HG03196 (cell line): ENCODE data around the gene DEGS1.

ENCODE experiments used
- ATAC-seq: cut with Tn5 transposase; IDR thresholded peaks from one replicate; pipeline ENCODE4 v1.9.1; 2021; ENCODE audit not compliant: unreplicated experiment

DEGS1 gene

DNA sequence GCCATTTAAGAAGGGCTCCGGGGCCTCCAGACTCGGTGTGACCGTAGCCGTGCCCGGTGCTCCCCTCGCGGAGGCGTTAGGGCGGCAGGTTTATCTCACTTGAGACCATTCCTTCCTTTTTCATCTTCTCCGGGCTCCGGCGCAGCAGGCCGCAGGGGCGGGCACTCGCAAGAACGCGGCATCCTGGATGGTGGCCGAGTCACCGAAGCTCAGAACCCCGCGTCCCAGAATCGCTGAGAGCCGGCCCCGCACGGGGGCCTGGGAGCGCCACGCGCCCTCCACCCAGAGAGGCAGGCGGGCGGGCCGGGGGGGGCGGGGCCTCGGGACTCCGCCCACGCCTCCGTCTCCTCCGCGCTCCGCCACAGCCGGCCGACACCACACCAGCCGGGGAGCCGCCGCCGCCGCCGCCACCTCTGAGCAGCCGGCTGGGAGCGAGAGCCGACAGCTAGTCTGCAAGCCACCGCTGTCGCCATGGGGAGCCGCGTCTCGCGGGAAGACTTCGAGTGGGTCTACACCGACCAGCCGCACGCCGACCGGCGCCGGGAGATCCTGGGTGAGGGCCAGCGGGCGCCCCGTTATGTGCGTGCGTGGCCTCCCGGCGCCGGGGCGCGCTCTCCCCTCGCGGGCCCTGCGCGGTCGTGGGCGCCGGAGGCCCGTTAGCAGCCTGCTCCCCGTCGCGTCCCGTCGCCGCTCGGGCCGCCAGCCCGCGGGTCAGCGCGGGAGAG, at the start of gene DEGS1:
Gene DEGS1 (plus strand): TSS at position 375 of the 725 bp plus-strand sequence. CDS start 97 bp downstream, at position 472.
- ATAC-seq = peak; percentile 63

DNA sequence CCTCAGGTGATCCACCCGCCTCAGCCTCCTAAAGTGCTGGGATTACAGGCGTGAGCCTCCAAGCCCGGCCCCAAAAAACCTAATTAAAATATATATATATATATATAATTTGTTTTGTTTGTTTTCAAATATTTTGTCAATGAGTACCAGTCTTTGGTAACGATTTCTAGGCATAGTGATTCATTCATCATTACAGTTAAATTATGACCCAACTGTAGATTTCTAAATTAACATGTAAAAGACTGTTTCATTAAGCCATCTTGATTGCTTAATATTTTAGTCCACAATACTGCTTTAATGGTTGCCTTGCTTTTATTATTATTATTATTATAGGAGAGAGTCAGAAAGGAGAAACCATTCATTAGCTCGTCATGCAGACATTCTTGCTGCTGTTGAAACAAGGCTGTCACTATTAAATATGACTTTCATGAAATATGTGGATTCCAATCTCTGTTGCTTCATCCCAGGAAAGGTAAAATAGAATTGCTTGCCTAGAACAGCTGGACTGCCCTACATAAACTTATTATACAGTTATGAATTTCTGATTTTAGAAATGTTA, 49.2 kb upstream of the DEGS1 start:
- no peak for ATAC-seq

DNA sequence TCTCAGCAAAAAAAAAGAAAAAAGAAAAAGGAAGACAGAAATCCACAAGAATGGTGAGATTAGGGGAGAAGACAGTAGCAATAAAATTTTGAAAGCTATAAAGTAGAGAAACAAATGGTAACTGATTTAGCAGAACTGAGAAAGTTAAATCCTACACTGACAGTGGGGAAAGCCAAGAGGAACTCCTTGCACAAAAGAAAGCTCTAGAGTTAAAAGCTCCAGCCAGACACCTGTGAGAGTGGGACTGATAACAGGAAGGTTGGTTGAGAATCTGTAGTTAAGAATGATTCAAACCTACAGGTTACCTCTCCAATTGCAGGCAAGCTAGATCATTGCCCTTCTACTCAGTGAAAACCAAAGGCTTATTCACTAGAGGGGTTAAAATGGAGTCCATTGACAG, 45.5 kb upstream of the DEGS1 start:
- ATAC-seq = no peak

DNA sequence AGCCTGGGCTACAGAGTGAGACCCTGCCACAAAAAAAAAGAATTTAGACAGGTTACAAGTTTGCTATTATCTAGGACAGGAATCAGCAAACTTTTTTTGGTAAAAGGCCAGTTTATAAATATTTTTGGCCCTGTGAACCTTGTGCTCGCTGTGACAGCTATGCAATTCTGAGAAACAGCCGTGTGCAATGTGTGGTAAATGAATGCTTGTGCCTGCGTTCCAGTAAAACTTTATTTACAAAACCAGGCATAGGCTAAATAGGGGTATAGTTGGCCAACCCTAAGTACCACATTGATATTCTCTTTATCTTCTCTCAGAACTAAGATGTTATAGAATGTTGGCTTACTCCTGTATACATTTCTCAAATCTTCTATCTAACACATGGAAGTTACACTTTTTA, 44.8 kb upstream of the DEGS1 start:
- no peak for ATAC-seq

GRCh38 chr1:224141693-224142092, 41.3 kb upstream of the DEGS1 start:
- no peak for ATAC-seq

DNA sequence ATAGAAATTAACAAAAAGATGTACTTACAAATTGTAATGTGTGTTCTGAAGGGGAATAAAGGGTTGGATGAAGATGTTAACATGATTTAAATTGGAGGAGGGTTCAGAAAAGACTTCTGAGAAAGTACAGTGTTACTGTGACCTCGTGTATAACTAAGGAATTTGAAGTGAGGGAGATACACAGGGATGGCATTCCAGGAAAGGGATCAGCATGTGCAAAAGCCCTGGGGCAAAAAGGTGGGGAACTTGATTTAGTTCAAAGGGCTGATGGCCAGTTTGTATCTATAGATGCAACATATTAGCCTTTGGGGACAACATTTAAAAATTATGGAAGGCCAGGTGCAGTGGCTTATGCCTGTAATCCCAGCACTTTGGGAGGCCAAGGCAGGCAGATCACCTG, 33.3 kb upstream of the DEGS1 start:
- no peak for ATAC-seq

GRCh38 chr1:224151117-224151516, 31.9 kb upstream of the DEGS1 start:
- no peak for ATAC-seq

DNA sequence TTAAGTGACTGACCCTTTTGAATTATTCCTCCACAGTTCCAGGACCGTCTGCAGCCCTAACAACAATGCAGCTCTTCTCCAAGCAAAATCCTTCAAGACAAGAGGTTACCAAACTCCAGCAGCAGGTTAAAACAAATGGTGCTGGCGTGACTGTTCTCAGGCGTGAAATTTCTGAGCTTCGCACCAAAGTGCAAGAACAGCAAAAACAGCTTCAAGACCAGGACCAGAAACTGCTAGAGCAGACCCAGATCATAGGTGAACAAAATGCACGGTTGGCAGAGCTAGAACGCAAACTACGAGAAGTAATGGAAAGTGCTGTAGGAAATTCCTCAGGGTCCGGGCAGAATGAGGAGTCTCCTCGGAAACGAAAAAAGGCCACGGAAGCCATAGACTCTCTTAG, 25.7 kb upstream of the DEGS1 start:
- ATAC-seq = no peak

- ATAC-seq = no peak
These were observed 23.5 kb upstream of the DEGS1 start for GRCh38 chr1:224159541-224159940.

GRCh38 chr1:224160171-224160682, 22.8 kb upstream of the DEGS1 start:
- no peak for ATAC-seq

GRCh38 chr1:224162768-224163167, 20.3 kb upstream of the DEGS1 start:
- no peak for ATAC-seq

- ATAC-seq = no peak
These were observed 19.7 kb upstream of the DEGS1 start for GRCh38 chr1:224163311-224163710.

GRCh38 chr1:224168859-224169380, 14.1 kb upstream of the DEGS1 start:
- ATAC-seq = peak; percentile 95

- no peak for ATAC-seq
These were observed 13.2 kb upstream of the DEGS1 start for GRCh38 chr1:224169718-224170270.

DNA sequence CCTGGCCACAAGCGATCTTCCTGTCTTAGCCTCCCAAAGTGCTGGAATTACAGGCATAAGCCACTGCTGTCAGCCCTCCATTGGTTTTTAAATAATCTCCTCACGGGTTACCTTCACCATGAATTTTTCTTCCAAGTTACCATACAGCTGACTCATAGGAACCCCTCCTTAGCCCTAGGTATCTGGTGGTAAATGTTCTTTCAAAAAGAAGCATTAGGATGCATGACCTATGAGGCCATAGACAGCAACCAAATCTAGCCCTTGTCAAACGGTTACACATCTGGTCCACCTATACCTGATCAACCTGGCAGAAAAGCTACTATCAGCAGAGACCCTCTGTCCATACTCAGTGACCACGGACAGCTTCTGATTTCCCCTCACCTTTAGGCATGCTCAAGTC, 12.7 kb upstream of the DEGS1 start:
- no peak for ATAC-seq

DNA sequence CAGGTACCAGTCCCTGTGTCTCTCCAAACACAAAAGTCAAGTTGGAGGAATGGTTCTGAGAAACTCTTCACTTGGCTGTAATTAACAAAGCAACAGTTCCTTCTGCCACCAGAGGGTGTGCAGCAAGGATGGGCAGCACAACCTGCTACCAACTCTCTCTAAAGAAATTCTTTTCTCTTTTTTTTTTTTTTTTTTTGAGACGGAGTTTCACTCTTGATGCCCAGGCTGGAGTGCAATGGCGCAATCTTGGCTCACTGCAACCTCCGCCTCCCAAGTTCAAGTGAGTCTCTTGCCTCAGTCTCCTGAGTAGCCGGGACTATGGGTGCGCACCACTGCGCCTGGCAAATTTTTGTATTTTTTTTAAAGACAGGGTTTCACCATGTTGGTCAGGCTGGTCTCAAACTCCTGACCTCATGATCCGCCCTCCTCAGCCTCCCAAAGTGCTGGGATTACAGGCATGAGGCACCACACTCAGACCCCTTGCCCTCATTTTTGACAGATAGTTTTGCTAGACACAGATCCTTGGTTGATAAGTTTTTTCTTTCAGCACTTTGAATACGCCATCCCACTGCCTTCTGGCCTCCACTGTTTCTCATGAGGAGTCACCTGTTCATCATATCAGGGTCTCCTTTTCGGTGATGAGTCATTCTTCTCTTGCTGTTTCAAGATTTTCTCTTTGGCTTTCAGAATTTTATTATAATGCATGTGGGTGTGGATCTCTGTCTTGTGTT, 12.1 kb upstream of the DEGS1 start:
- no peak for ATAC-seq

GRCh38 chr1:224172229-224172628, 10.8 kb upstream of the DEGS1 start:
- ATAC-seq = no peak

DNA sequence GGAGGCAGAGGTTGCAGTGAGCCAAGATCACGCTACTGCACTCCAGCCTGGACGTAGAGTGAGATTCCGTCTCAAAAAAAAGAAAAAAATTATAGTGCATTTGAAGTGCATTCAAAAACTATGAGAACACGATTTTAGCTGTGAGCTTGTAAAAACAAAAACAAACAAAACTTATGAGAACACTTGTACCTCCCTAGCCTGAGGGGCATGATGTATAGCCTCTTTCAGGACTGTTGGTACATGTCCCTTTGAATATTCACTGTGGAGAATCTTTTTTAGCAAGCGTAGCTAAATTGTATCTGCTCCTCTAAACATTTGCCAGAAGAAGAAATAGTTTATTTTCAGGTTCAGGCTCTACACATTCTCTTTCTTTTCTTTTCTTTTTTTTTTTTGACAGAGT, 9.5 kb upstream of the DEGS1 start:
- no peak for ATAC-seq

DNA sequence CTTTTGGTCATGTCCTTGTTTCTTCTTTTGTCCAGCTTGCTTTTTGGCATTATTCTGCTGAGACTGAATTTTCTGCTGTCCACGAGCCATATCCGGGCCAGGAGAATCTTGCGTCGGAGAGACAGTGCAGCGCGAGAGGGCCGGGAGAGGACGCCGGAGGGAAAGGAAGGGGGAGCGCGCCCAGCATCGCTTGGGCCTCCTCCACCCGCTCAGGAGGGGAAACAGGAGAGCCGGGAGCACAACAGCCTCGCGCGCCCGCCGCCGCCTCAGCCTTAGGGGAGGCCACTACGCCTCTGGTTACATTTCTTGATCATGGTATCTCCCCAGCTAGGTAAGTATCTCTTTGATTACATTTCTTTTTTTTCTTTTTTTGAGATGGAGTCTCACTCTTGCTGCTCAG, 7.4 kb upstream of the DEGS1 start:
- ATAC-seq = no peak

DNA sequence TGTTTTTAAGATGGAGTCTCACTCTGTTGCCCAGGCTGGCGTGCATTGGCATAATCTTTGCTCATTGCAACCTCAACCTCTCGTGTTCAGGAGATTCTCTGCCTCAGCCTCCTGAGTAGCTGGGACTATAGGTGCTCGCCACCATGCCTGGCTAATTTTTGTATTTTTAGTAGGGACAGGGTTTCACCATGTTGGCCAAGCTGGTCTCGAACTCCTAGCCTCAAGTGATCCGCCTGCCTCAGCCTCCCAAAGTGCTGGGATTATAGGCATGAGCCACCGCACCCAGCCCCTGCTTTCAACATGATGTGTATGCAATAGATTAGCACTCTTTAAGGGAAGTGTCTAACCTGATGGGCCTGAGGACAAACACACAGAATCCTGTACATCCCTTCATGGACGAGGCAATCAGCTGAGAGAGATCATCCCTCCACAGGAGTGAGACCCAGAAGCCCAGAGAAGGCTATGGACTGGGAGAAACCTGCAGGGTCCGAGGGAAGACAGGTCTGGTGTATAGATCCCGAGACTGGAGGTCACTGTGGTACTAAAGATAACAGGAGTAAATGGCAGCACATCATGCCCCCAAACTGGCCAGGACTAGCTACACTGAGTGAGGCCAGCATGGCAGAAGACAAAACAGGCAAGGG, 5.6 kb upstream of the DEGS1 start:
- ATAC-seq = no peak

GRCh38 chr1:224178894-224179293, 4.1 kb upstream of the DEGS1 start:
- ATAC-seq = no peak
